Mucosa of descending colon (tissue), 3 donors: ENCODE data around the gene GPC3. TPM values are rescaled to one million over a fixed set of nuclear protein-coding genes. Genes with fewer than 3 reads are reported as not detected.

ENCODE experiments used
- ATAC-seq: fragments of 200-7000 bp; cut with Tn5 transposase; one replicate; pipeline ENCODE4 v1.9.1; 2020; ENCODE audit warnings: mild to moderate bottlenecking, moderate library complexity
- DNase-seq, 3 donors: peaks; one replicate each; pipeline ENCODE4 v3.0.0-alpha.2; 2020
- H3K36me3 ChIP-seq: fragments of 200-600 bp; one replicate; pipeline ENCODE4 v1.8.0; 2021; ENCODE audit warnings: low read depth, mild to moderate bottlenecking
- H3K4me1 ChIP-seq: fragments of 200-600 bp; one replicate; pipeline ENCODE4 v1.8.0; 2021; ENCODE audit warnings: low read depth, mild to moderate bottlenecking
- H3K4me3 ChIP-seq: fragments of 200-600 bp; one replicate; pipeline ENCODE4 v1.8.0; 2021; ENCODE audit warnings: mild to moderate bottlenecking
- H3K9me3 ChIP-seq: fragments of 200-600 bp; one replicate; pipeline ENCODE4 v1.8.0; 2021; ENCODE audit warnings: mild to moderate bottlenecking
- intact Hi-C, 2 donors: fragments of 100-400 bp; cut with DNase I in 1 of 2; cut with micrococcal nuclease in 1 of 2; formaldehyde crosslinking; loops; one replicate each; pipeline versions ENCODE4 v1.11.0 to v1.11.1; 2022; cut with DNase I, micrococcal nuclease
- total RNA-seq, 3 donors: library from RNA; stranded (reverse); fragmentation: NEBNext Ultra II Directional in 2 of 3; extraction: Animal tissue kit (Norgen Biotek cat#: 25700) in 2 of 3; gene quantifications; one replicate each; pipeline versions ENCODE4 v1.2.1 to v1.2.4, GENCODE V29; 2021 to 2023
- TF ChIP-seq, protein P1 (sequence below): fragments of 200-600 bp; IDR thresholded peaks from one replicate; pipeline ENCODE4 v1.8.0; 2022; ENCODE audit warnings: antibody characterized with exemption, mild to moderate bottlenecking
- donor health status: DM: no; HTN: no; CAD: no; lungs with moderate emphysema.
- donor health status: DM: no; HTN: no; CAD: no.
- donor health status: DM: no; HTN: yes; CAD: no.

The GPC3 gene
- total RNA-seq, 3 donors from 2014 or later, result 0.55 to 2.8 (median 2.1) TPM

DNA sequence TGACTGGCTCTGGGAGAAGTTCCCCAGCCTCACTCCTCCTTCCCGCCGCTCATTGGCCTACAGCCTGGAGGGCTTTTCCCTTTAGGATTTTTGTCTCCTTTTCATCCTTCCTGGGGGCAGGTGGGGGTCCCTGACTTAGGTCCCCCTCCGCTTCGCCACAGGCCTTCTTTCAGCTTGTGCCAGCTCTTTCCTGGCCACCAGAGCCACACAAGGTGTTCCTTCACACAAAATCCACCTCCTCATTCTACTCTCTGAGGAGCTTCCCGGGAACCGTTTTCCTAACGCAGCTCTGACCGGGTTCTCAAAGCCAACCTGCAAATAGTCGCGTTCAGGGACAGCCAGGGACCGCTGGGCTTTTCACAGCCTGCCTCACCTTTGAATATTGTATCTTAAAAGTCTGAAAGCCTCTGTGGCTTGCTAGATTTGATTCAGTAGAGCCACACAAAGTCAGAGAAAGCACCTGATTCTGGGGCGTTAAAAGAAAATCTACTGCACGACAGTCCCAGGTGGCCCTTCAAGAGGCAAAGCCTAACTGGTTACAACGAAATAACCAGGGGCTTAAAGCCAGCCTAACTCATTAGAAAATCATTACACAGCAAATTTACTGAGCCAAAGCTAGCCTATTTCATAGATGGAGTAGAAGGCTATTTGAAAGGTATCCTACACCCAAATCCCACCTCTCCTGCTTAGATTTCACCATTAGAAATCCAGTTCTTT lies 731 bp upstream of the GPC3 start:
- H3K36me3 ChIP-seq, result no peaks in the 10 kb centered on the region
- DNase-seq (no peak), ATAC-seq (peak; percentile 8)
- no peak overlapping the region for H3K4me3 ChIP-seq
- H3K9me3 ChIP-seq, result no peaks in the 10 kb centered on the region
- TF ChIP-seq, protein P1, sequence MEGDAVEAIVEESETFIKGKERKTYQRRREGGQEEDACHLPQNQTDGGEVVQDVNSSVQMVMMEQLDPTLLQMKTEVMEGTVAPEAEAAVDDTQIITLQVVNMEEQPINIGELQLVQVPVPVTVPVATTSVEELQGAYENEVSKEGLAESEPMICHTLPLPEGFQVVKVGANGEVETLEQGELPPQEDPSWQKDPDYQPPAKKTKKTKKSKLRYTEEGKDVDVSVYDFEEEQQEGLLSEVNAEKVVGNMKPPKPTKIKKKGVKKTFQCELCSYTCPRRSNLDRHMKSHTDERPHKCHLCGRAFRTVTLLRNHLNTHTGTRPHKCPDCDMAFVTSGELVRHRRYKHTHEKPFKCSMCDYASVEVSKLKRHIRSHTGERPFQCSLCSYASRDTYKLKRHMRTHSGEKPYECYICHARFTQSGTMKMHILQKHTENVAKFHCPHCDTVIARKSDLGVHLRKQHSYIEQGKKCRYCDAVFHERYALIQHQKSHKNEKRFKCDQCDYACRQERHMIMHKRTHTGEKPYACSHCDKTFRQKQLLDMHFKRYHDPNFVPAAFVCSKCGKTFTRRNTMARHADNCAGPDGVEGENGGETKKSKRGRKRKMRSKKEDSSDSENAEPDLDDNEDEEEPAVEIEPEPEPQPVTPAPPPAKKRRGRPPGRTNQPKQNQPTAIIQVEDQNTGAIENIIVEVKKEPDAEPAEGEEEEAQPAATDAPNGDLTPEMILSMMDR, result no peak
- no peaks in the 10 kb centered on the region for H3K4me1 ChIP-seq
- intact Hi-C loops, result no loop called here

GRCh38 chrX:133984857-133985163 lies 584 bp downstream of the GPC3 start:
- ATAC-seq (no peak), DNase-seq (no peak)
- TF ChIP-seq, protein P1, result no peak
- no peak overlapping the region for H3K4me3 ChIP-seq
- H3K9me3 ChIP-seq, result no peaks in the 10 kb centered on the region
- intact Hi-C loops, result no loop called here
- no peaks in the 10 kb centered on the region for H3K4me1 ChIP-seq
- H3K36me3 ChIP-seq, result no peaks in the 10 kb centered on the region

DNA sequence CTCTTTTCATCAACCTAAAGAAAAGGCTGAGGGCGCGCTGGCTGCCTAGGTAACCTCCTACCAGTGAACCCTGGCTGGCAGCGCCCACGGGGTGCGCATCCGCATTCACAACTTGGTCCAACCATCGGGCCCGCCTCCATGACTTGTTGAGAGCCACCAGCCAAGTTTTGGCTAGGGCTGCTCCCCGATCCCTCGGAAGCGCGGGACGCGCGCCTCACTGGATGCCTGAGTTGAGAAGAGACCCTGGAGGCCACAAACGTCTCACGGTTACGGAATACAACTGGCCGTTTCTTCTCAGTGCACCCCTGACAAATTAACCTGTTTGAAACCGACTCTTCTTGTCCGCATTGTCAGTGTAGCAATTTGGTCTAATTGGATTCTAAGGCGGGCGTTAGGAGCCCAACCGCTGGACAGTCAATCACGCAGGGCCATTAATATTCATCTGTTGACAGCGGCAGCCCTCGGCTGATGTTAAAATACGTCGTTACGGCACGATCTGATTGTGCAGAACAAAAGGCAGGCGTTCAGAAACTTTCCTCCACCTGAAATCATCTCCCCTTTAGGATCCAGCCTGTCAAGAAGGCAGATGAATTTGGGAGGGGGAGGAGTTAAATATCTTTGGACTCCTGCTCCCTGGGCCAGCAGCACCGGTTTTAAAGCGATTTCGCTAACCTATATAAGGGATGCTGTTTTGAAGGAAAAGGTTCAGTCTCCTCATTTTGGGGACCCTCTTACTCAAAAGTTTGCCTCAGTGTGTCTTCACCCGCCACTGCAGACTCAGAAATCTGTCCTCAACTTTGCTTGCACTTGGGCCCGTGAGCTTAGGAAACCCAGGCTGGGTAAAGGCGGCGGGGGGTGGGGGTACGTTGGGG lies 1.2 kb downstream of the GPC3 start:
- Histone ChIP-seq H3K36me3 (no peaks in the 10 kb centered on the region), H3K9me3 (no peaks in the 10 kb centered on the region), H3K4me1 (no peaks in the 10 kb centered on the region), H3K4me3 (no peak overlapping the region)
- DNase-seq, result peak in 1 of 3 donors; percentile 16
- TF ChIP-seq, protein P1, result no peak
- no peak for ATAC-seq
- intact Hi-C loops, result no loop called here

DNA sequence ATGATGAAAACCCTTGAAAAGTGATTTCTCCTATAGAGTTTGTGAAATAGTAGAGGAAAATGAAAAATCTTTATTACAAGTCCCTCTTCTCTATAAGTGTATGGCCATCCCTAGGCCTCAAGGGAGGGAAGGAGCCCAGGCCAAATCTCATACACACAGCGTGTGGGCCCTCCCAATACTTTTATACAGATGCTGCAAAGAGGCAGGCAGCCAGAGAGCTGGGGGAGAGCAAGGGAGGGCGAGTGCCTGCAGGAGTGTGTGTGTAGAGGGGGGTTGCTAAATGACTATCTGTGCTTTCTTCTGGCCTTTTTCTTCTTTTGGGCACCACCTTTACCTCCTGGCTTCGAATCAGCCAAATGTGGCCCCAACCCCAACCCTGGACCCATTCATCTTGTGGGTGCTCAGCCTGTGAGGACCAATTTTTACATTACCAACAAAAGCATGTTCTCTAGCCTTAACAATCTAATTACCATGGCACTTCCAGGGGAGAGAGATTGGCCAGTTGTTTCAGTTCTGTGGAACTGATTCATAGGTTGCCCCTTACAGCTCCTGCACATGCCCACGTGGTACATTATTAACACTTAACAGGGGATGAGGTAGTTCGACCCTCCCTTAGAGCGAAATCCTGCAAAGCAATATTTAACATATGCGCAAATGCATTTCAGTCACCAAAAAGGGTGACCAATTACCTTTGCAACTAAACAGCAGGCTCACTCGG lies 2.0 kb downstream of the GPC3 start:
- no peaks in the 10 kb centered on the region for H3K9me3 ChIP-seq
- TF ChIP-seq, protein P1, result no peak
- intact Hi-C loops, result no loop called here

GRCh38 chrX:133981924-133982323 lies 3.5 kb downstream of the GPC3 start:
- ATAC-seq (no peak), DNase-seq (no peak)
- H3K4me3 ChIP-seq, result no peak overlapping the region
- intact Hi-C loops, result no loop called here
- no peaks in the 10 kb centered on the region for H3K9me3 ChIP-seq
- TF ChIP-seq, protein P1, result no peak
- H3K4me1 ChIP-seq, result no peaks in the 10 kb centered on the region
- no peaks in the 10 kb centered on the region for H3K36me3 ChIP-seq

More for the DNA sequence above, 2.0 kb downstream of the GPC3 start:
- Histone ChIP-seq H3K4me3 (no peak overlapping the region), H3K4me1 (no peaks in the 10 kb centered on the region), H3K36me3 (no peaks in the 10 kb centered on the region)
- no peak for ATAC-seq
- no peak for DNase-seq
